Mammary epithelial cell (primary cell): ENCODE results near the gene STAMBPL1.

Experiments used
- EZH2 ChIP-seq: IDR thresholded peaks from 2 replicates; pipeline ENCODE4 v1.6.1; 2012; ENCODE audit warnings: low read length, inconsistent platforms, borderline replicate concordance
- TF ChIP-seq, protein P1 (sequence below), 2 donors: IDR thresholded peaks in 1 of 2; conservative IDR thresholded peaks in 1 of 2; 2 replicates each; pipeline ENCODE4 v1.5.1; 2011 to 2012; ENCODE audit warnings: inconsistent platforms in 2 of 2, low read length in 2 of 2, mild to moderate bottlenecking in 2 of 2, control low read depth in 1 of 2, low read depth in 1 of 2; ENCODE audit not compliant: insufficient read depth in 1 of 2; ENCODE audit errors: extremely low read depth in 1 of 2

DNA sequence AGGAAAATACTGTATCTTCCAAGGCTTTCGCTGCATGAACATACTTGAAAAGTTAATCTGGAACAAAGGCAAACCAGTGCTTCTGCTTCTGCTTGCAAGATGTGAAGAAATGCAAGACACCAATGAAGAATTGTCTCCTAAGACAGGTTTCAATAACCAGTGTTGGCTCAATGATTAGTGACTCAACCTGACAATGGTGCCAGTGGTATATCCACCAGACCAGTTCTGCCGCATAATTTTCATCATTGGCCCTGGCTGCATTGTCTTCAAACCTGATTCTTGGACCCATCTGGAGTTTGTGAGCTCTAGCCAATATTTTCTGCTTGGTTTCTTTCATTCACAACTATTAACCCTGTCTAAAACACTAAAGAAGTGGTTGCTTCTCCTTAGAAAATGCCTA is 13.6 kb upstream of the STAMBPL1 start:
- TF ChIP-seq, protein P1, sequence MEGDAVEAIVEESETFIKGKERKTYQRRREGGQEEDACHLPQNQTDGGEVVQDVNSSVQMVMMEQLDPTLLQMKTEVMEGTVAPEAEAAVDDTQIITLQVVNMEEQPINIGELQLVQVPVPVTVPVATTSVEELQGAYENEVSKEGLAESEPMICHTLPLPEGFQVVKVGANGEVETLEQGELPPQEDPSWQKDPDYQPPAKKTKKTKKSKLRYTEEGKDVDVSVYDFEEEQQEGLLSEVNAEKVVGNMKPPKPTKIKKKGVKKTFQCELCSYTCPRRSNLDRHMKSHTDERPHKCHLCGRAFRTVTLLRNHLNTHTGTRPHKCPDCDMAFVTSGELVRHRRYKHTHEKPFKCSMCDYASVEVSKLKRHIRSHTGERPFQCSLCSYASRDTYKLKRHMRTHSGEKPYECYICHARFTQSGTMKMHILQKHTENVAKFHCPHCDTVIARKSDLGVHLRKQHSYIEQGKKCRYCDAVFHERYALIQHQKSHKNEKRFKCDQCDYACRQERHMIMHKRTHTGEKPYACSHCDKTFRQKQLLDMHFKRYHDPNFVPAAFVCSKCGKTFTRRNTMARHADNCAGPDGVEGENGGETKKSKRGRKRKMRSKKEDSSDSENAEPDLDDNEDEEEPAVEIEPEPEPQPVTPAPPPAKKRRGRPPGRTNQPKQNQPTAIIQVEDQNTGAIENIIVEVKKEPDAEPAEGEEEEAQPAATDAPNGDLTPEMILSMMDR (conservative IDR thresholded peaks at IDR 0.05 in 1 of 2, IDR thresholded peaks at IDR 0.05 in 1 of 2; ENCODE audit: extremely low read depth in 1 of 2, insufficient read depth in 1 of 2, low read depth in 1 of 2, low read length in 2 of 2), result no peak
- TF ChIP-seq EZH2, result no peak
